Fibroblast of lung (primary cell): Measurements from ENCODE around the gene BMPR1A.

Source experiments
- CTCF ChIP-seq, 2 donors: IDR thresholded peaks in 1 of 2; conservative IDR thresholded peaks in 1 of 2; 1 replicate in 1 of 2; 2 replicates in 1 of 2; pipeline ENCODE4 v1.5.1; 2011 to 2012; ENCODE audit warnings: low read length in 2 of 2, control low read depth in 1 of 2, inconsistent platforms in 1 of 2, low read depth in 1 of 2, mild to moderate bottlenecking in 1 of 2
- EZH2 ChIP-seq: IDR thresholded peaks from 2 replicates; pipeline ENCODE4 v1.5.1; 2012; ENCODE audit warnings: low read length, control low read depth, mild to moderate bottlenecking; ENCODE audit errors: missing control alignments

- TF ChIP-seq CTCF (conservative IDR thresholded peaks at IDR 0.05 in 1 of 2, IDR thresholded peaks at IDR 0.05 in 1 of 2; ENCODE audit: low read depth in 1 of 2, low read length in 2 of 2) = no peak
- TF ChIP-seq EZH2 = no peak
These were observed 59.2 kb downstream of the BMPR1A start for GRCh38 chr10:86815640-86816039.
